HCT116 (cell line): ENCODE data around the gene CNN2. TPM values are rescaled to one million over a fixed set of nuclear protein-coding genes. Genes with fewer than 3 reads are reported as not detected.

Experiments
- ATAC-seq: fragments of 200-7000 bp; cut with Tn5 transposase; 2 replicates; pipeline ENCODE4 v1.9.1; 2020; ENCODE audit warnings: mild to moderate bottlenecking, moderate library complexity
- BruUV-seq: library from RNA; stranded (reverse); fragments of 400-500 nt; replicated peaks from 2 replicates; lab custom pipeline; 2021; lab: Mats Ljungman, UMichigan
- CTCF ChIA-PET: fragments of 300-600 bp; sonication (Branson Sonifier 250); formaldehyde crosslinking; loops from one replicate; lab custom pipeline; 2021; ENCODE audit warnings: antibody characterized with exemption; lab: Charles Lee
- POLR2A ChIA-PET: fragments of 300-600, 350-600 bp; sonication (Branson Sonifier 250); formaldehyde crosslinking; loops from one replicate; lab custom pipeline; 2021; ENCODE audit warnings: antibody characterized with exemption; lab: Charles Lee
- RAD21 ChIA-PET, 2 experiments: fragments of 300-600 bp; sonication (Branson Sonifier 250); formaldehyde crosslinking; loops; one replicate each; lab custom pipeline; 2023; ENCODE audit warnings: low total read pairs in 2 of 2; ENCODE audit not compliant: uncharacterized antibody in 2 of 2, unreplicated experiment in 2 of 2, low non-redundant PET in 1 of 2; lab: Charles Lee
- DNase-seq: peaks from one replicate; pipeline ENCODE4 v3.0.0-alpha.2; 2010; ENCODE audit warnings: low read depth, low spot score
- H2AFZ ChIP-seq: fragments of 200-600 bp; shearing (Covaris generic), sonication (generic); 2 replicates; pipeline ENCODE4 v1.6.1; 2017; ENCODE audit warnings: low read depth, mixed run types, mixed read lengths, antibody characterized with exemption, low read length; ENCODE audit not compliant: poor library complexity, severe bottlenecking
- H3K27ac ChIP-seq: 2 replicates; pipeline ENCODE4 v1.5.1; 2012; ENCODE audit warnings: low read depth, low read length
- H3K27me3 ChIP-seq: fragments of 200-600 bp; sonication (generic); 2 replicates; pipeline ENCODE4 v1.6.1; 2016; ENCODE audit warnings: mixed run types, low read length, mixed read lengths; ENCODE audit not compliant: insufficient read depth
- H3K36me3 ChIP-seq, 2 experiments: fragments of 200-500 bp in 1 of 2; fragments of 200-600 bp in 1 of 2; sonication (Bioruptor generic) in 1 of 2; sonication (generic) in 1 of 2; 2 replicates each; pipeline versions ENCODE4 v1.5.1 to v1.6.1; 2014 to 2016; ENCODE audit warnings: low read length in 2 of 2, inconsistent platforms in 1 of 2, mixed read lengths in 1 of 2, mixed run types in 1 of 2; ENCODE audit not compliant: insufficient read depth in 2 of 2, control insufficient read depth in 1 of 2
- H3K4me1 ChIP-seq, 2 experiments: fragments of 200-600 bp in 1 of 2; sonication (generic) in 1 of 2; 2 replicates each; pipeline versions ENCODE4 v1.5.1 to v1.6.1; 2012 to 2017; ENCODE audit warnings: low read length in 2 of 2, inconsistent platforms in 1 of 2, mild to moderate bottlenecking in 1 of 2, mixed read lengths in 1 of 2, mixed run types in 1 of 2, moderate library complexity in 1 of 2; ENCODE audit not compliant: insufficient read depth in 2 of 2, control insufficient read depth in 1 of 2
- H3K4me2 ChIP-seq: fragments of 200-600 bp; sonication (generic); 2 replicates; pipeline ENCODE4 v1.6.1; 2017; ENCODE audit warnings: mixed run types, low read length, mixed read lengths
- H3K4me3 ChIP-seq, 2 experiments: fragments of 200-600 bp in 1 of 2; sonication (generic) in 1 of 2; replicated peaks in 1 of 2; 2 replicates each; pipeline ENCODE4 v1.5.1; 2011 to 2016; ENCODE audit warnings: low read length in 2 of 2, control low read depth in 1 of 2, low read depth in 1 of 2, mild to moderate bottlenecking in 1 of 2, mixed read lengths in 1 of 2, mixed run types in 1 of 2
- H3K79me2 ChIP-seq: fragments of 200-600 bp; sonication (generic); 2 replicates; pipeline ENCODE4 v1.6.1; 2017; ENCODE audit warnings: mild to moderate bottlenecking, mixed run types, low read length, moderate library complexity, mixed read lengths; ENCODE audit not compliant: insufficient read depth
- H3K9ac ChIP-seq: fragments of 200-600 bp; sonication (generic); 2 replicates; pipeline ENCODE4 v1.6.1; 2016; ENCODE audit warnings: low read length, mixed read lengths
- H3K9me2 ChIP-seq: fragments of 200-600 bp; sonication (generic), shearing (Covaris generic); 2 replicates; pipeline ENCODE4 v1.6.1; 2017; ENCODE audit warnings: mixed run types, mild to moderate bottlenecking, moderate library complexity; ENCODE audit not compliant: insufficient read depth
- H3K9me3 ChIP-seq, 2 experiments: fragments of 200-500 bp in 1 of 2; fragments of 200-600 bp in 1 of 2; sonication (Bioruptor generic) in 1 of 2; sonication (generic) in 1 of 2; 2 replicates each; pipeline ENCODE4 v1.6.1; 2014 to 2017; ENCODE audit warnings: low read length in 2 of 2, mixed read lengths in 2 of 2, inconsistent platforms in 1 of 2, low read depth in 1 of 2, mild to moderate bottlenecking in 1 of 2, mixed run types in 1 of 2, moderate library complexity in 1 of 2; ENCODE audit not compliant: control insufficient read depth in 1 of 2, insufficient read depth in 1 of 2
- H4K20me1 ChIP-seq: fragments of 200-600 bp; sonication (generic), shearing (Covaris generic); 2 replicates; pipeline ENCODE4 v1.6.1; 2017; ENCODE audit warnings: mixed run types, mild to moderate bottlenecking, moderate library complexity; ENCODE audit not compliant: insufficient read depth
- CBX3 ChIP-seq: IDR thresholded peaks from 2 replicates; pipeline ENCODE4 v1.6.1; 2012; ENCODE audit warnings: low read depth
- CEBPB ChIP-seq: IDR thresholded peaks from 2 replicates; pipeline ENCODE4 v1.6.1; 2012; ENCODE audit warnings: low read depth
- EGR1 ChIP-seq: IDR thresholded peaks from 2 replicates; pipeline ENCODE4 v1.6.1; 2012; ENCODE audit warnings: low read depth
- ELF1 ChIP-seq: IDR thresholded peaks from 2 replicates; pipeline ENCODE4 v1.6.1; 2012; ENCODE audit warnings: low read depth, borderline replicate concordance
- EZH2 ChIP-seq: fragments of 200-600 bp; sonication (generic); IDR thresholded peaks from 2 replicates; pipeline ENCODE4 v1.6.1; 2017; ENCODE audit warnings: antibody characterized with exemption, mixed run types
- EZH2phosphoT487 ChIP-seq: fragments of 200-600 bp; IDR thresholded peaks from 2 replicates; pipeline ENCODE4 v1.6.1; 2018; ENCODE audit warnings: antibody characterized with exemption, borderline replicate concordance
- JUND ChIP-seq: IDR thresholded peaks from 2 replicates; pipeline ENCODE4 v1.6.1; 2012
- POLR2A ChIP-seq: IDR thresholded peaks from 2 replicates; pipeline ENCODE4 v1.7.0; 2011; ENCODE audit warnings: borderline replicate concordance; ENCODE audit not compliant: insufficient read depth, insufficient read length; ENCODE audit errors: extremely low read depth
- POLR2AphosphoS5 ChIP-seq: IDR thresholded peaks from 2 replicates; pipeline ENCODE4 v1.6.1; 2011; ENCODE audit warnings: mild to moderate bottlenecking, low read depth, low read length, moderate library complexity
- SP1 ChIP-seq: IDR thresholded peaks from 2 replicates; pipeline ENCODE4 v1.6.1; 2012; ENCODE audit warnings: low read depth
- SRF ChIP-seq: IDR thresholded peaks from 2 replicates; pipeline ENCODE4 v1.6.1; 2012; ENCODE audit warnings: low read depth
- YY1 ChIP-seq: IDR thresholded peaks from 2 replicates; pipeline ENCODE4 v1.6.1; 2011; ENCODE audit warnings: low read length, low read depth, moderate library complexity, mild to moderate bottlenecking; ENCODE audit not compliant: insufficient replicate concordance; ENCODE audit errors: extremely low read depth
- ZFX ChIP-seq: fragments of 450-650 bp; IDR thresholded peaks from 2 replicates; pipeline ENCODE4 v1.6.1; 2017
- ZNF274 ChIP-seq: fragments of 200-500 bp; sonication (Bioruptor generic); IDR thresholded peaks from 2 replicates; pipeline ENCODE4 v1.6.1; 2014; ENCODE audit warnings: mild to moderate bottlenecking, low read depth, low read length, inconsistent platforms
- intact Hi-C: fragments of 100-400 bp; cut with micrococcal nuclease; formaldehyde crosslinking; loops from 2 replicates; pipeline ENCODE4 v1.10.0; 2022
- total RNA-seq: library from RNA; stranded (reverse); gene quantifications from one replicate; pipeline ENCODE4 v1.2.1, GENCODE V29; 2021; ENCODE audit not compliant: unreplicated experiment
- TF ChIP-seq, protein P1 (sequence below): IDR thresholded peaks from 2 replicates; pipeline ENCODE4 v1.6.1; 2012
- TF ChIP-seq, protein P2 (sequence below): IDR thresholded peaks from 2 replicates; pipeline ENCODE4 v1.6.1; 2012; ENCODE audit warnings: low read depth

The CNN2 gene
- total RNA-seq, 1 experiment from 2014 or later = 212 TPM

DNA sequence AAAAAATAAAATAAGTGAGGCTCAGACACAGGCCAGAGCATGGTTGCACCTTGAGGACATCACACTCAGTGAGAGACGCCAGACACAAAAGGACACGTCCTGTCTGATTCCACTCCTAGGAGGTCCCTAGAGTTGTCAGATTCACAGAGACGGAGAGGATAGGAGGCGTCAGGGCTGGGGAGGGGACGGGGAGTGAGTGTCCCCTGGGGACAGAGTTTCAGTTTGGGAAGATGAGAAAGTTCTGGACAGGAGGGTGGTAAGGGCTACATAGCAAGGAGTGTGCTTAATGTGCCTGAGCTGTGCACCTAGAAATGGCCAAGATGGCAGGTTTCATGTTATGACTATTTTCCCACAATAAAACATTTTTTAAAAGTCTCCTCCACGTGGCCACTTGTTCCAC is 28.3 kb upstream of the CNN2 start (continued):
- no peak for TF ChIP-seq CEBPB
- TF ChIP-seq JUND = no peak
- no peak for TF ChIP-seq ZFX
- TF ChIP-seq, protein P1, sequence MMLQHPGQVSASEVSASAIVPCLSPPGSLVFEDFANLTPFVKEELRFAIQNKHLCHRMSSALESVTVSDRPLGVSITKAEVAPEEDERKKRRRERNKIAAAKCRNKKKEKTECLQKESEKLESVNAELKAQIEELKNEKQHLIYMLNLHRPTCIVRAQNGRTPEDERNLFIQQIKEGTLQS = no peak
- no peak for TF ChIP-seq EGR1
- TF ChIP-seq, protein P2, sequence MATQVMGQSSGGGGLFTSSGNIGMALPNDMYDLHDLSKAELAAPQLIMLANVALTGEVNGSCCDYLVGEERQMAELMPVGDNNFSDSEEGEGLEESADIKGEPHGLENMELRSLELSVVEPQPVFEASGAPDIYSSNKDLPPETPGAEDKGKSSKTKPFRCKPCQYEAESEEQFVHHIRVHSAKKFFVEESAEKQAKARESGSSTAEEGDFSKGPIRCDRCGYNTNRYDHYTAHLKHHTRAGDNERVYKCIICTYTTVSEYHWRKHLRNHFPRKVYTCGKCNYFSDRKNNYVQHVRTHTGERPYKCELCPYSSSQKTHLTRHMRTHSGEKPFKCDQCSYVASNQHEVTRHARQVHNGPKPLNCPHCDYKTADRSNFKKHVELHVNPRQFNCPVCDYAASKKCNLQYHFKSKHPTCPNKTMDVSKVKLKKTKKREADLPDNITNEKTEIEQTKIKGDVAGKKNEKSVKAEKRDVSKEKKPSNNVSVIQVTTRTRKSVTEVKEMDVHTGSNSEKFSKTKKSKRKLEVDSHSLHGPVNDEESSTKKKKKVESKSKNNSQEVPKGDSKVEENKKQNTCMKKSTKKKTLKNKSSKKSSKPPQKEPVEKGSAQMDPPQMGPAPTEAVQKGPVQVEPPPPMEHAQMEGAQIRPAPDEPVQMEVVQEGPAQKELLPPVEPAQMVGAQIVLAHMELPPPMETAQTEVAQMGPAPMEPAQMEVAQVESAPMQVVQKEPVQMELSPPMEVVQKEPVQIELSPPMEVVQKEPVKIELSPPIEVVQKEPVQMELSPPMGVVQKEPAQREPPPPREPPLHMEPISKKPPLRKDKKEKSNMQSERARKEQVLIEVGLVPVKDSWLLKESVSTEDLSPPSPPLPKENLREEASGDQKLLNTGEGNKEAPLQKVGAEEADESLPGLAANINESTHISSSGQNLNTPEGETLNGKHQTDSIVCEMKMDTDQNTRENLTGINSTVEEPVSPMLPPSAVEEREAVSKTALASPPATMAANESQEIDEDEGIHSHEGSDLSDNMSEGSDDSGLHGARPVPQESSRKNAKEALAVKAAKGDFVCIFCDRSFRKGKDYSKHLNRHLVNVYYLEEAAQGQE = no peak
- TF ChIP-seq ELF1 = no peak
- TF ChIP-seq ZNF274 = no peak
- TF ChIP-seq POLR2A = no peak
- no peak for TF ChIP-seq CBX3
- no peak for TF ChIP-seq SP1
- TF ChIP-seq, all 23 proteins: peak for 0

DNA sequence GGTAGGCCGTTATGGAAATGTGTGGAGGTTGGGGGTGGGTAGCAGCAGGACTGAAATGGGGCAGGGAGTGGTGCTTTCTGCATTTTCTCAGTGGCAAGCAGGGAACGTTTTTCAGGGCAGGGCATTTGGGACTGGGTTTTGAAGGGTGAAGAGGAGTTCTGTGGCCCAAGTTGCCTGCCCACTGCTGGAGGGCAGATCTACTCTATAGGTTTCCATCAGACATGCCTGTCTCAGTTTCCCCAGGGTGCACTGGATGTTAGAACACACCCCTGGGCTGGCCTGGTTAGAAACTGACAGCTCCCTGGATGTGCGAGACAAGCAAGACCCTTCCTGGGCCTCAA is 27.1 kb upstream of the CNN2 start:
- no peaks in the 10 kb centered on the region for H4K20me1 ChIP-seq
- H3K4me1 ChIP-seq = peaks cover 10 to 30% of the 10 kb centered on the region in 2 experiments
- H3K9me2 ChIP-seq = no peaks in the 10 kb centered on the region
- ATAC-seq (no peak), DNase-seq (no peak)
- CTCF ChIA-PET = no interaction called here
- RAD21 ChIA-PET = no interaction called here
- no peaks in the 10 kb centered on the region for H3K79me2 ChIP-seq
- H3K27me3 ChIP-seq = no peaks in the 10 kb centered on the region
- no peak overlapping the region for H3K4me2 ChIP-seq
- H2AFZ ChIP-seq = no peak overlapping the region
- POLR2A ChIA-PET = no interaction called here
- H3K4me3 ChIP-seq = no peak overlapping the region
- BruUV-seq = no TSS peak
- no peaks in the 10 kb centered on the region for H3K9me3 ChIP-seq
- no peak overlapping the region for H3K9ac ChIP-seq
- intact Hi-C loops = no loop called here
- no peak overlapping the region for H3K27ac ChIP-seq
- H3K36me3 ChIP-seq = peaks cover 0 to 2% of the 10 kb centered on the region in 2 experiments; a peak in 1 of 4 replicates
- no peak for TF ChIP-seq EZH2phosphoT487
- TF ChIP-seq SP1 = no peak
- TF ChIP-seq YY1 = no peak
- no peak for TF ChIP-seq ZFX
- TF ChIP-seq ELF1 = no peak
- no peak for TF ChIP-seq EGR1
- TF ChIP-seq, protein P2 = no peak
- TF ChIP-seq POLR2AphosphoS5 = no peak
- TF ChIP-seq SRF = no peak
- TF ChIP-seq CBX3 = no peak
- TF ChIP-seq EZH2 = no peak
- TF ChIP-seq POLR2A = no peak
- no peak for TF ChIP-seq ZNF274
